SK-N-SH treated with all-trans-retinoic acid at 6 μM for 48 hours (cell line): ENCODE data around the gene SNX5.

Experiments used
- BACH2 ChIP-seq: fragments of 250-450 bp; sonication (Bioruptor Pico); IDR thresholded peaks from 2 replicates; pipeline ENCODE4 v1.9.0; 2021; ENCODE audit warnings: mild to moderate bottlenecking, borderline replicate concordance
- CSDC2 ChIP-seq: fragments of 250-450 bp; sonication (Bioruptor Pico); IDR thresholded peaks from 2 replicates; pipeline ENCODE4 v1.5.0; 2020; ENCODE audit warnings: mild to moderate bottlenecking, moderate library complexity
- ISL1 ChIP-seq: fragments of 250-450 bp; sonication (Bioruptor Pico); IDR thresholded peaks from 2 replicates; pipeline ENCODE4 v2.1.2; 2022; ENCODE audit warnings: mild to moderate bottlenecking, moderate library complexity
- TCF4 ChIP-seq: fragments of 250-450 bp; sonication (Bioruptor Pico); IDR thresholded peaks from 2 replicates; pipeline ENCODE4 v1.8.0; 2021; ENCODE audit warnings: mild to moderate bottlenecking, moderate library complexity, borderline replicate concordance
- ZC3H10 ChIP-seq: fragments of 250-450 bp; sonication (Bioruptor Pico); IDR thresholded peaks from 2 replicates; pipeline ENCODE4 v1.5.1; 2021; ENCODE audit warnings: mild to moderate bottlenecking, moderate library complexity
- ZFP3 ChIP-seq: fragments of 250-450 bp; sonication (Bioruptor Pico); IDR thresholded peaks from 2 replicates; pipeline ENCODE4 v1.5.0; 2020; ENCODE audit warnings: mild to moderate bottlenecking, moderate library complexity
- TF ChIP-seq, protein P1 (sequence below): fragments of 250-450 bp; sonication (Bioruptor Pico); IDR thresholded peaks from 2 replicates; pipeline ENCODE4 v1.5.1; 2020; ENCODE audit warnings: low read depth, mild to moderate bottlenecking, moderate library complexity

DNA sequence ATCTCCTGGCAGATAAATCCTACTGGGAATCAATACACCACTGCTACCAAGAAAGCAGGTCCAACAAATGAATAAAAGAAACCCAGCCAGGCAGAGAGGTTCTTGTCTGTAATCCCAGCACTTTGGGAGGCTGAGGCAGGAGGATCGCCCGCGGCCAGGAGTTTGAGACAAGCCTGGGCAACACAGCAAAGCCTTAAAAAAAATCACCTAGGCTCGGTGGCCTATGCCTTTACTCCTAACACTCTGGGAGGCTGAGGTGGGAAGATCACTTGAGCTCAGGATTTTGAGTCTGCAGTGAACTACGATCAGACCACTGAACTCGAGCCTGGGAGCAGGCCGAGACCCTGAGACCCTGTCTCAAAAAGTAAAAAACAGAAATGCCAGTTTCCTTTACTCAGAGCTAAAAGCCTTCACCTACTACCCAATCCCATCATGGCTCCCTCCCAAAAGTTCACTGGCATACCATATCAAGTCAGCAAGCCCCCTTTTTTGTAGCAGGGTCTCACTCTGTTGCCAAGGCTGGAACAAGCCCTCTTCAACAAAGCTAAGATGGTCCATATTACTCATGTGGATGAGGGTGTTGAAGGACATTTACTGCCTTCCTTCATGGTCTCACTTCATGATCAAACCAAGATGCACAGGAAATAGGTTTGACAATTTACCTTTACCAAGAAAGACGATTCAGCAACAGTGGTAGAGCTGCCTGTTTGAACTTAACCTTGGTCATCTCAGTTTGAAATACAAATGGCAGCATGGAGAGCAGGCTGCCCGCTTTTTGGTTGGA lies 5.3 kb downstream of the SNX5 start:
- TF ChIP-seq, protein P1, sequence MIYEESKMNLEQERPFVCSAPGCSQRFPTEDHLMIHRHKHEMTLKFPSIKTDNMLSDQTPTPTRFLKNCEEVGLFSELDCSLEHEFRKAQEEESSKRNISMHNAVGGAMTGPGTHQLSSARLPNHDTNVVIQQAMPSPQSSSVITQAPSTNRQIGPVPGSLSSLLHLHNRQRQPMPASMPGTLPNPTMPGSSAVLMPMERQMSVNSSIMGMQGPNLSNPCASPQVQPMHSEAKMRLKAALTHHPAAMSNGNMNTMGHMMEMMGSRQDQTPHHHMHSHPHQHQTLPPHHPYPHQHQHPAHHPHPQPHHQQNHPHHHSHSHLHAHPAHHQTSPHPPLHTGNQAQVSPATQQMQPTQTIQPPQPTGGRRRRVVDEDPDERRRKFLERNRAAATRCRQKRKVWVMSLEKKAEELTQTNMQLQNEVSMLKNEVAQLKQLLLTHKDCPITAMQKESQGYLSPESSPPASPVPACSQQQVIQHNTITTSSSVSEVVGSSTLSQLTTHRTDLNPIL (CRISPR knock-in tag), result no peak
- TF ChIP-seq ISL1 (CRISPR knock-in tag) (no peak), BACH2 (CRISPR knock-in tag) (no peak), ZC3H10 (CRISPR knock-in tag) (no peak), TCF4 (CRISPR knock-in tag) (no peak), ZFP3 (CRISPR knock-in tag) (no peak), CSDC2 (CRISPR knock-in tag) (no peak)
